A549 (cell line): ENCODE measurements around the gene ACVR1B. TPM values are rescaled to one million over a fixed set of nuclear protein-coding genes. Genes with fewer than 3 reads are reported as not detected.

Experiments
- ATAC-seq, 2 experiments: fragments of 200-7000 bp in 1 of 2; fragments of >200 bp in 1 of 2; cut with Nextera tagmentation in 1 of 2; cut with Tn5 transposase in 1 of 2; 3 replicates each; pipeline versions ENCODE4 v1.8.0 to v1.9.1; 2018 to 2020; ENCODE audit warnings: mild to moderate bottlenecking in 1 of 2, moderate library complexity in 1 of 2
- CTCF ChIA-PET: fragments of 300-600 bp; sonication (Branson Sonifier 250); formaldehyde crosslinking; extraction: SDS; loops from one replicate; lab custom pipeline; 2021; ENCODE audit warnings: antibody characterized with exemption, inconsistent platforms; lab: Yijun Ruan, JAX
- POLR2A ChIA-PET: fragments of 350-600 bp; formaldehyde crosslinking; extraction: SDS; loops from one replicate; lab custom pipeline; 2021; ENCODE audit warnings: antibody characterized with exemption, inconsistent platforms; lab: Yijun Ruan, JAX
- DNase-seq, 2 experiments: peaks; one replicate each; pipeline versions ENCODE4 v3.0.0 to v3.0.0-alpha.2; 2011 to 2016; ENCODE audit warnings: low read depth in 1 of 2, low spot score in 1 of 2
- FAIRE-seq: peaks from 2 replicates; lab custom pipeline; 2011; peaks lifted over from hg19 to GRCh38; lab: Jason Lieb, UNC
- H3K27ac ChIP-seq, 2 experiments: fragments of >200 bp; sonication (Bioruptor Twin); formaldehyde crosslinking; 3 replicates each; pipeline ENCODE4 v1.5.1; 2016 to 2017
- H3K4me1 ChIP-seq: fragments of >200 bp; sonication (Bioruptor Twin); formaldehyde crosslinking; 3 replicates; pipeline ENCODE4 v1.6.1; 2016
- H3K4me2 ChIP-seq: fragments of >200 bp; sonication (Bioruptor Twin); formaldehyde crosslinking; 3 replicates; pipeline ENCODE4 v1.6.1; 2016
- H3K4me3 ChIP-seq: fragments of >200 bp; sonication (Bioruptor Twin); formaldehyde crosslinking; 3 replicates; pipeline ENCODE4 v1.5.1; 2016
- H3K9me3 ChIP-seq: fragments of >200 bp; sonication (Bioruptor Twin); formaldehyde crosslinking; 3 replicates; pipeline ENCODE4 v1.6.1; 2016
- CBX2 ChIP-seq: fragments of 200-600 bp; sonication (generic); IDR thresholded peaks from 2 replicates; pipeline ENCODE4 v1.6.1; 2016; ENCODE audit warnings: low read depth, mild to moderate bottlenecking, borderline replicate concordance
- CHD2 ChIP-seq: fragments of 150-350 bp; IDR thresholded peaks from 2 replicates; pipeline ENCODE4 v1.6.1; 2014; ENCODE audit warnings: low read length; ENCODE audit not compliant: partially characterized antibody
- GATA3 ChIP-seq: IDR thresholded peaks from 2 replicates; pipeline ENCODE4 v1.6.1; 2012; ENCODE audit warnings: borderline replicate concordance
- HOXA7 ChIP-seq: fragments of 250-450 bp; sonication (Bioruptor Pico); IDR thresholded peaks from 2 replicates; pipeline ENCODE4 v1.5.0; 2020; ENCODE audit warnings: mild to moderate bottlenecking, moderate library complexity
- JUN ChIP-seq, 2 experiments: fragments of >200 bp; sonication (Bioruptor Twin); formaldehyde crosslinking; IDR thresholded peaks; 2 replicates in 1 of 2; 3 replicates in 1 of 2; pipeline ENCODE4 v1.6.1; 2016 to 2017
- KDM1A ChIP-seq: fragments of 200-600 bp; sonication (generic); IDR thresholded peaks from 2 replicates; pipeline ENCODE4 v1.6.1; 2016; ENCODE audit warnings: low read depth, mild to moderate bottlenecking
- MYC ChIP-seq: IDR thresholded peaks from 2 replicates; pipeline ENCODE4 v1.6.1; 2012; ENCODE audit warnings: mild to moderate bottlenecking, inconsistent platforms, low read length, improper control_type of control experiment, borderline replicate concordance
- POLR2AphosphoS2 ChIP-seq: conservative IDR thresholded peaks from 2 replicates; pipeline ENCODE4 v1.6.1; 2012; ENCODE audit warnings: low read length, improper control_type of control experiment, inconsistent platforms
- RAD21 ChIP-seq, 2 experiments: fragments of >200 bp in 1 of 2; sonication (Bioruptor Twin) in 1 of 2; formaldehyde crosslinking in 1 of 2; IDR thresholded peaks in 1 of 2; conservative IDR thresholded peaks in 1 of 2; 2 replicates in 1 of 2; 3 replicates in 1 of 2; pipeline ENCODE4 v1.6.1; 2012 to 2018; ENCODE audit warnings: inconsistent platforms in 1 of 2
- RFX5 ChIP-seq: fragments of 450-650 bp; IDR thresholded peaks from 2 replicates; pipeline ENCODE4 v1.7.1; 2014; ENCODE audit warnings: antibody characterized with exemption, mild to moderate bottlenecking, moderate library complexity
- RNF2 ChIP-seq: fragments of 200-600 bp; sonication (generic); IDR thresholded peaks from 2 replicates; pipeline ENCODE4 v1.6.1; 2016; ENCODE audit warnings: low read depth, mild to moderate bottlenecking, antibody characterized with exemption, moderate library complexity, borderline replicate concordance
- SMC3 ChIP-seq: fragments of >200 bp; sonication (Bioruptor Twin); formaldehyde crosslinking; IDR thresholded peaks from 3 replicates; pipeline ENCODE4 v1.6.1; 2018; ENCODE audit warnings: inconsistent platforms
- TFCP2L1 ChIP-seq: fragments of 250-450 bp; sonication (Bioruptor Pico); IDR thresholded peaks from 2 replicates; pipeline ENCODE4 v1.5.0; 2021; ENCODE audit warnings: mild to moderate bottlenecking
- ZFP36 ChIP-seq: fragments of 450-650 bp; IDR thresholded peaks from 2 replicates; pipeline ENCODE4 v1.6.1; 2014; ENCODE audit warnings: borderline replicate concordance; ENCODE audit not compliant: partially characterized antibody
- ZNF302 ChIP-seq: fragments of 250-450 bp; sonication (Bioruptor Pico); IDR thresholded peaks from 2 replicates; pipeline ENCODE4 v1.9.0; 2021; ENCODE audit warnings: inconsistent platforms, mild to moderate bottlenecking, moderate library complexity
- WGBS: methylation state at CpG from one replicate; pipeline ENCODE4 v1.1.6; 2017; ENCODE audit errors: missing lambda C conversion rate; 5-methylcytosine and 5-hydroxymethylcytosine counted together
- polyA plus RNA-seq, 4 experiments: library from polyadenylated mRNA; depleted of rRNA in 3 of 4; stranded (reverse); fragments of >200 nt; fragmentation: RNase III in 1 of 4; extraction: RNeasy Plus Mini Kit Qiagen cat#74134 plus additional on column Dnase treatment in 1 of 4; gene quantifications; 2 replicates in 3 of 4; 3 replicates in 1 of 4; pipeline ENCODE4 v1.2.3, GENCODE V29; 2011 to 2017
- TF ChIP-seq, protein P1 (sequence below): fragments of >200 bp; sonication (Bioruptor Twin); formaldehyde crosslinking; IDR thresholded peaks from 3 replicates; pipeline ENCODE4 v1.5.1; 2016
- TF ChIP-seq, protein P2 (sequence below): IDR thresholded peaks from 2 replicates; pipeline ENCODE4 v1.6.1; 2012; ENCODE audit warnings: low read depth, borderline replicate concordance
- TF ChIP-seq, protein P3 (sequence below): fragments of 450-650 bp; IDR thresholded peaks from 2 replicates; pipeline ENCODE4 v1.6.1; 2014; ENCODE audit warnings: antibody characterized with exemption

Gene ACVR1B
- polyA plus RNA-seq, 2 of the 4 experiments (the other 2 are of a cell fraction), result 15.2 to 18.4 TPM

DNA sequence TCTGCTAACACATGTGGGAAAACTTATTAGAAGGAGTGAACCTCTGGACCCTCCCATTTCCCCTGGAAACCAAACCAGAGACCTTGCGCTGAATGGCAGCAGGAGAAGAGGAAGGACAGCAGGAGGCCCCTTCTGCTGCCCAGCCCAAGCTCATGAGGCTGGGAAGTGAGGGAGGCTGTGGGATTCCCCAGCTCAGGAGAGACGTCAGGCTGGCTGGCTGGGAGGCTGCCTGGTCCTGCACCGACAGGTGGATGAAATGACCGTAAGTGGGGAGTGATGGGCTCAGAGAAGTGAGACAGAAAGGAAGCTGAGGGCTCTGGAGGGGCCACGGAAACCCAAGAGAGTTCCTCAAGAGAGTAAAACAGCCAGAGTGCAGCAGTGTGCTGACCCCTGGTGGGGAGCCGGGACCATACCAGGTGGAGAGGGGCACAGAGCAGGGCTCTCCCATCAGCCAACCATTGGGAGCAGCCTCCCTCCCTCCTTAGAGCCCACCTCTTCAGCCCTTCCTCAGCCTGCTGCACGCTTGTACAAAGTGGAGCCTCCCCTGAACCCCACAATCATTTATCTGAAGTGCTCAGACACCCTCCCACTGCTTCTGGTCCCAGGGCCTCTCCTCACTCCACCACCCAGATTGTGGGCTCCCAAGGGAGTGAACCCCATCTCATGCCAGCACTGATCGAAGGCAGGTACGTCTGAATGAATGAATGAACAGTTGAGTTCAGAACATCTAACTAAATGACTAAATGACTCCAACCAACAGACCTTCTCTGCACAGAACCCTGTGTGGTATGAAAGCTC is 69.2 kb downstream of the ACVR1B start:
- ChIA-PET POLR2A (interaction anchor here (0.7 to 1.0 kb wide), 2 partner anchors 17 to 30 kb away, joined by 3 to 4 read pairs; partner anchors contain the start of gene NR4A1), CTCF (interaction anchor here (0.6 to 41.8 kb wide), 22 partner anchors 17 to 864 kb away, joined by 3 to 1730 read pairs (median 3); partner anchors contain the start of genes ATG101, NR4A1, SMIM41 and TAMALIN)
- peak; percentile 33 to 58; a peak in 5 of 6 replicates for ATAC-seq
- Histone ChIP-seq H3K4me1 (peaks cover 23% of the 10 kb centered on the region), H3K27ac (peak overlapping the region in 1 of 2 experiments; percentile 69; a peak in 2 of 6 replicates), H3K9me3 (no peaks in the 10 kb centered on the region), H3K4me2 (peak overlapping the region; percentile 39; the same call in 2 of the 3 replicates)
- TF ChIP-seq SMC3, result peak; percentile 72
- TF ChIP-seq, protein P1, sequence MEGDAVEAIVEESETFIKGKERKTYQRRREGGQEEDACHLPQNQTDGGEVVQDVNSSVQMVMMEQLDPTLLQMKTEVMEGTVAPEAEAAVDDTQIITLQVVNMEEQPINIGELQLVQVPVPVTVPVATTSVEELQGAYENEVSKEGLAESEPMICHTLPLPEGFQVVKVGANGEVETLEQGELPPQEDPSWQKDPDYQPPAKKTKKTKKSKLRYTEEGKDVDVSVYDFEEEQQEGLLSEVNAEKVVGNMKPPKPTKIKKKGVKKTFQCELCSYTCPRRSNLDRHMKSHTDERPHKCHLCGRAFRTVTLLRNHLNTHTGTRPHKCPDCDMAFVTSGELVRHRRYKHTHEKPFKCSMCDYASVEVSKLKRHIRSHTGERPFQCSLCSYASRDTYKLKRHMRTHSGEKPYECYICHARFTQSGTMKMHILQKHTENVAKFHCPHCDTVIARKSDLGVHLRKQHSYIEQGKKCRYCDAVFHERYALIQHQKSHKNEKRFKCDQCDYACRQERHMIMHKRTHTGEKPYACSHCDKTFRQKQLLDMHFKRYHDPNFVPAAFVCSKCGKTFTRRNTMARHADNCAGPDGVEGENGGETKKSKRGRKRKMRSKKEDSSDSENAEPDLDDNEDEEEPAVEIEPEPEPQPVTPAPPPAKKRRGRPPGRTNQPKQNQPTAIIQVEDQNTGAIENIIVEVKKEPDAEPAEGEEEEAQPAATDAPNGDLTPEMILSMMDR, result peak; percentile 68
- no peak for TF ChIP-seq KDM1A
- TF ChIP-seq RAD21 (conservative IDR thresholded peaks at IDR 0.05 in 1 of 2, IDR thresholded peaks at IDR 0.05 in 1 of 2), result peak; percentile 67 to 74
- TF ChIP-seq, all 56 proteins: peak for 3
- DNase-seq (peak; percentile 67 to 75), FAIRE-seq (no peak)
- no peak overlapping the region for H3K4me3 ChIP-seq
- WGBS, result 39% methylated on average over 9 of the region's 9 CpGs

DNA sequence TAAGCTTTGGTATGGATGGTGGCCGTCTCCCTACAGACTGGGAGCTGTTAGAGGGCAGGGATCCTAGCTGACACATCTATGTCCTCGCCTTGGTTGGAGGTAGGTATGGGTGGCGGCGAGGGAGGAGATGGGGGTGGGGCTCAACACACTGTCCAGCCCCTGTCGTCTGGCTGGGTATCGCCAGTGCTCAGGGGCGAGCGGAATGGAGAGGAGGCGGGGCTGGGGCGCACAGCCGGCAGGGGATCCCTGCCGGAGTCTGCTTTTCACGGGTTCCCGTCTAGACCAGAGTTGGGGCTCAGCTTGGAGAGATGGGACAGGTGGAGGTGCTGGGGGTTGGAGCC is 71.3 kb downstream of the ACVR1B start:
- ChIA-PET CTCF (interaction anchor here (0.7 to 41.8 kb wide), 20 partner anchors 8 to 882 kb away, joined by 3 to 1730 read pairs (median 4); partner anchors contain the start of genes ANKRD33, ATG101, KRT8 and NR4A1), POLR2A (interaction anchor here (0.8 to 2.1 kb wide), 6 partner anchors 10 to 47 kb away, joined by 3 to 16 read pairs (median 4); partner anchors contain the start of genes ATG101, NR4A1 and TAMALIN)
- TF ChIP-seq, protein P2, sequence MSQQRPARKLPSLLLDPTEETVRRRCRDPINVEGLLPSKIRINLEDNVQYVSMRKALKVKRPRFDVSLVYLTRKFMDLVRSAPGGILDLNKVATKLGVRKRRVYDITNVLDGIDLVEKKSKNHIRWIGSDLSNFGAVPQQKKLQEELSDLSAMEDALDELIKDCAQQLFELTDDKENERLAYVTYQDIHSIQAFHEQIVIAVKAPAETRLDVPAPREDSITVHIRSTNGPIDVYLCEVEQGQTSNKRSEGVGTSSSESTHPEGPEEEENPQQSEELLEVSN, result 0 out of 2 replicates have a peak, but pooled peaks have one; percentile 11
- peak; percentile 81; the same call in 1 of the 2 replicates for TF ChIP-seq RNF2
- TF ChIP-seq ZNF302 (CRISPR knock-in tag), result no peak
- DNase-seq (peak; percentile 83 to 86), FAIRE-seq (no peak), ATAC-seq (peak; percentile 60 to 76)
- no peaks in the 10 kb centered on the region for H3K9me3 ChIP-seq
- H3K4me3 ChIP-seq, result peak overlapping the region; percentile 71
- peaks cover 32% of the 10 kb centered on the region for H3K4me1 ChIP-seq
- H3K4me2 ChIP-seq, result peak overlapping the region; percentile 88
- peak overlapping the region; percentile 83 to 93 for H3K27ac ChIP-seq
- 4% methylated on average over 13 of the region's 14 CpGs for WGBS

DNA sequence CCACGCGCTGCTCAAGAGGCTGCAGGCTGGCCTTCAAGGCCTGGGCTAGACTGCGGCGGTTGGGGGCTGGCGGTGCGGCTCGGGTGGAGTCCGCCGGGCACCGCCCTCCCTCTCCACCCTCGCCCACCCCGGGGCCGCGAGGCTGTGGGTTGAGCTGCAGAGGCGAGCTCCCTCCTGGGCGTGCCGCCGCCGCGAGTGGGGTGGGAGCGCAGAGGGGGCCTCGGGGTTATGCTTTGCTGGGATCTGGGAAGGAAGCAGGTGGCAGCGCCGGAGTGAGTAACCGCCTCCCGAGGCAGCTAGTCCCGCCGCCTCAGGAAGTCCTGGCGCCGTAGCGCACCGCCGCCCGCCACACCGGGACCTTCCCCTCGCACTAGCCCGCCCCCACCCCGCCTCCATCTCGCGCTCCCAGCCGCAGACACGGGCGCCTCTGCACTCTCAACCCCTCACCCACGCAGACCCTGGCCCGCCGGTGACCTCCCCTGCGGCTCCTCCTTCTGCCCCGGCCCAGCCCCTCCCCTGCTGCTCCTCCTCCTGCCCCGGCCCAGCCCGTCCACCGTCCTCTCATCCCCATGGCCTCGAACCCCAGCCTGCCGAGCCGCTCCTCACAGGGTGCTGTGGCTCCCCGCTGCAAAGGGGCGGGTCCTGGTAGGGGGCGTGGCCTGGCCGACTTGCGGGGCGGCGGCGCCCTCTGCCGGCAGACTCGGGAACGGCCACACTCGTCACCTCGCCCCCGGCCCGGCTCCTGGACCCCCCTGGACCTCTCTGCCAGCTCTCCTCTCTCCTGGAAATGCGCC is 71.9 kb downstream of the ACVR1B start:
- Histone ChIP-seq H3K4me1 (peaks cover 32% of the 10 kb centered on the region), H3K9me3 (no peaks in the 10 kb centered on the region), H3K27ac (peak overlapping the region; percentile 83 to 93), H3K4me3 (peak overlapping the region; percentile 71), H3K4me2 (peak overlapping the region; percentile 88)
- POLR2A ChIA-PET, result interaction anchor here (0.9 to 2.1 kb wide), 7 partner anchors 9 to 46 kb away, joined by 3 to 16 read pairs (median 4); partner anchors contain the start of genes ATG101, NR4A1 and TAMALIN
- DNase-seq (peak; percentile 94 to 95), FAIRE-seq (no peak), ATAC-seq (peak; percentile 63 to 79)
- WGBS, result 2% methylated on average over 31 of the region's 70 CpGs
- CTCF ChIA-PET, result interaction anchor here (0.6 to 41.8 kb wide), 29 partner anchors 8 to 882 kb away, joined by 3 to 1730 read pairs (median 4); partner anchors contain the start of genes ANKRD33, ATG101, KRT8 and NR4A1
- TF ChIP-seq KDM1A (no peak), JUN (IDR thresholded peaks at IDR 0.05) (peak in 1 of 2 experiments; percentile 41; a peak in 3 of 5 replicates), CHD2 (no peak), POLR2AphosphoS2 (no peak), MYC (peak; percentile 60; the same call in 1 of the 2 replicates), SMC3 (peak; percentile 90), CBX2 (no peak), TFCP2L1 (peak; percentile 59; the same call in 1 of the 2 replicates), HOXA7 (CRISPR knock-in tag) (no peak), GATA3 (no peak), ZFP36 (peak; percentile 64), RFX5 (no peak)
- TF ChIP-seq, protein P3, sequence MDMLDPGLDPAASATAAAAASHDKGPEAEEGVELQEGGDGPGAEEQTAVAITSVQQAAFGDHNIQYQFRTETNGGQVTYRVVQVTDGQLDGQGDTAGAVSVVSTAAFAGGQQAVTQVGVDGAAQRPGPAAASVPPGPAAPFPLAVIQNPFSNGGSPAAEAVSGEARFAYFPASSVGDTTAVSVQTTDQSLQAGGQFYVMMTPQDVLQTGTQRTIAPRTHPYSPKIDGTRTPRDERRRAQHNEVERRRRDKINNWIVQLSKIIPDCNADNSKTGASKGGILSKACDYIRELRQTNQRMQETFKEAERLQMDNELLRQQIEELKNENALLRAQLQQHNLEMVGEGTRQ, result no peak
- TF ChIP-seq, protein P2, result 0 out of 2 replicates have a peak, but pooled peaks have one; percentile 27
- TF ChIP-seq, protein P1, result peak; percentile 93
